Peyer's patch (tissue), 4 donors: ENCODE data around the gene GLRX2. TPM values are rescaled to one million over a fixed set of nuclear protein-coding genes. Genes with fewer than 3 reads are reported as not detected.

ENCODE experiments used
- DNase-seq, 3 donors: peaks; one replicate each; pipeline ENCODE4 v3.0.0-alpha.2; 2017 to 2019
- H3K27ac ChIP-seq, 4 donors: fragments of 200-600 bp; sonication (generic); one replicate each; pipeline ENCODE4 v1.5.1; 2016 to 2019
- H3K27me3 ChIP-seq, 2 donors: fragments of 200-600 bp; sonication (generic); one replicate each; pipeline ENCODE4 v1.5.1; 2019
- H3K36me3 ChIP-seq, 3 donors: fragments of 200-600 bp; sonication (generic); one replicate each; pipeline ENCODE4 v1.5.1; 2016 to 2019
- H3K4me1 ChIP-seq, 4 donors: fragments of 200-600 bp; sonication (generic); one replicate each; pipeline ENCODE4 v1.5.1; 2016 to 2019
- H3K4me3 ChIP-seq, 4 donors: fragments of 200-600 bp; sonication (generic); 1 replicate in 3 of 4; 2 replicates in 1 of 4; pipeline ENCODE4 v1.5.1; 2016 to 2019; ENCODE audit warnings: mild to moderate bottlenecking in 1 of 4
- H3K9me3 ChIP-seq, 4 donors: fragments of 200-600 bp; sonication (generic); one replicate each; pipeline ENCODE4 v1.5.1; 2016 to 2019; ENCODE audit warnings: mild to moderate bottlenecking in 1 of 4
- CTCF ChIP-seq, 6 experiments: fragments of 450-650 bp in 4 of 6; fragments of 200-600 bp in 2 of 6; sonication (generic) in 1 of 6; IDR thresholded peaks; one replicate each; pipeline ENCODE4 v1.5.1; 2017 to 2019; ENCODE audit warnings: antibody characterized with exemption in 6 of 6, mild to moderate bottlenecking in 3 of 6, moderate library complexity in 1 of 6
- POLR2A ChIP-seq, 2 donors: fragments of 450-650 bp; IDR thresholded peaks; one replicate each; pipeline ENCODE4 v1.5.1; 2017; ENCODE audit warnings: antibody characterized with exemption in 2 of 2, mild to moderate bottlenecking in 2 of 2, moderate library complexity in 2 of 2
- total RNA-seq, 4 donors: library from RNA; depleted of rRNA; stranded (reverse); fragments of >200 nt; gene quantifications; one replicate each; pipeline ENCODE4 v1.1.0, GENCODE V29; 2016

The GLRX2 gene
- total RNA-seq, 4 donors from 2014 or later: 3.3 to 12.4 (median 7.5) TPM

GRCh38 chr1:193104502-193104906 lies 710 bp downstream of the GLRX2 start:
- no peaks in the 10 kb centered on the region for H3K27me3 ChIP-seq
- peak overlapping the region; percentile 79 to 96 (median 91) for H3K27ac ChIP-seq
- TF ChIP-seq POLR2A (IDR thresholded peaks at IDR 0.05) (no peak), CTCF (IDR thresholded peaks at IDR 0.05) (peak in 1 of 6 experiments; percentile 3)
- peak overlapping the region; percentile 71 to 97 (median 83) for H3K4me3 ChIP-seq
- peaks cover 0 to 12% (median 0%) of the 10 kb centered on the region in 3 donors for H3K36me3 ChIP-seq
- peaks cover 0 to 9% (median 4%) of the 10 kb centered on the region in 4 donors for H3K4me1 ChIP-seq
- DNase-seq: peak; percentile 38 to 72 (median 70)
- no peaks in the 10 kb centered on the region for H3K9me3 ChIP-seq

- H3K4me3 ChIP-seq: peak overlapping the region; percentile 71 to 97 (median 83)
- no peak for TF ChIP-seq POLR2A (IDR thresholded peaks at IDR 0.05)
- TF ChIP-seq CTCF (IDR thresholded peaks at IDR 0.05): no peak
- DNase-seq: no peak
Observed at GRCh38 chr1:193103759-193104501, 1.3 kb downstream of the GLRX2 start.

GRCh38 chr1:193102662-193103061 lies 2.6 kb downstream of the GLRX2 start:
- Histone ChIP-seq H3K9me3 (no peaks in the 10 kb centered on the region), H3K4me1 (peaks cover 0 to 9% (median 4%) of the 10 kb centered on the region in 4 donors), H3K27me3 (no peaks in the 10 kb centered on the region), H3K4me3 (no peak overlapping the region), H3K27ac (no peak overlapping the region), H3K36me3 (peaks cover 0 to 17% (median 0%) of the 10 kb centered on the region in 3 donors)
- no peak for TF ChIP-seq CTCF (IDR thresholded peaks at IDR 0.05)
- TF ChIP-seq POLR2A (IDR thresholded peaks at IDR 0.05): no peak
- DNase-seq: no peak

More at GRCh38 chr1:193103759-193104501, 1.3 kb downstream of the GLRX2 start:
- Histone ChIP-seq H3K27ac (peak overlapping the region; percentile 79 to 96 (median 91)), H3K36me3 (peaks cover 0 to 17% (median 0%) of the 10 kb centered on the region in 3 donors), H3K4me1 (peaks cover 0 to 9% (median 4%) of the 10 kb centered on the region in 4 donors), H3K27me3 (no peaks in the 10 kb centered on the region), H3K9me3 (no peaks in the 10 kb centered on the region)

GRCh38 chr1:193094112-193094511 lies 11.1 kb downstream of the GLRX2 start:
- no peak for DNase-seq
- H3K4me1 ChIP-seq: no peaks in the 10 kb centered on the region
- H3K36me3 ChIP-seq: peaks cover 0 to 49% (median 0%) of the 10 kb centered on the region in 3 donors
- H3K9me3 ChIP-seq: no peaks in the 10 kb centered on the region
- no peaks in the 10 kb centered on the region for H3K27me3 ChIP-seq
- H3K4me3 ChIP-seq: no peak overlapping the region
- H3K27ac ChIP-seq: no peak overlapping the region
- TF ChIP-seq CTCF (IDR thresholded peaks at IDR 0.05): no peak

GRCh38 chr1:193090865-193091264 lies 14.3 kb downstream of the GLRX2 start:
- peaks cover 0 to 38% (median 0%) of the 10 kb centered on the region in 3 donors for H3K36me3 ChIP-seq

More at GRCh38 chr1:193090865-193091264, 14.3 kb downstream of the GLRX2 start:
- no peak for DNase-seq
- H3K4me1 ChIP-seq: no peaks in the 10 kb centered on the region
- H3K4me3 ChIP-seq: no peak overlapping the region
- H3K9me3 ChIP-seq: no peaks in the 10 kb centered on the region
- TF ChIP-seq CTCF (IDR thresholded peaks at IDR 0.05) (no peak), POLR2A (IDR thresholded peaks at IDR 0.05) (no peak)
- no peak overlapping the region for H3K27ac ChIP-seq
- no peaks in the 10 kb centered on the region for H3K27me3 ChIP-seq
